ENCODE measurements around the gene SLC4A4. TPM values are rescaled to one million over a fixed set of nuclear protein-coding genes. Genes with fewer than 3 reads are reported as not detected.

The SLC4A4 gene
- 10 to 100 TPM; 53.6 to 80.1 (median 68.4) TPM for polyA plus RNA-seq (ENCODE audit: insufficient read length in 4 of 4)

DNA sequence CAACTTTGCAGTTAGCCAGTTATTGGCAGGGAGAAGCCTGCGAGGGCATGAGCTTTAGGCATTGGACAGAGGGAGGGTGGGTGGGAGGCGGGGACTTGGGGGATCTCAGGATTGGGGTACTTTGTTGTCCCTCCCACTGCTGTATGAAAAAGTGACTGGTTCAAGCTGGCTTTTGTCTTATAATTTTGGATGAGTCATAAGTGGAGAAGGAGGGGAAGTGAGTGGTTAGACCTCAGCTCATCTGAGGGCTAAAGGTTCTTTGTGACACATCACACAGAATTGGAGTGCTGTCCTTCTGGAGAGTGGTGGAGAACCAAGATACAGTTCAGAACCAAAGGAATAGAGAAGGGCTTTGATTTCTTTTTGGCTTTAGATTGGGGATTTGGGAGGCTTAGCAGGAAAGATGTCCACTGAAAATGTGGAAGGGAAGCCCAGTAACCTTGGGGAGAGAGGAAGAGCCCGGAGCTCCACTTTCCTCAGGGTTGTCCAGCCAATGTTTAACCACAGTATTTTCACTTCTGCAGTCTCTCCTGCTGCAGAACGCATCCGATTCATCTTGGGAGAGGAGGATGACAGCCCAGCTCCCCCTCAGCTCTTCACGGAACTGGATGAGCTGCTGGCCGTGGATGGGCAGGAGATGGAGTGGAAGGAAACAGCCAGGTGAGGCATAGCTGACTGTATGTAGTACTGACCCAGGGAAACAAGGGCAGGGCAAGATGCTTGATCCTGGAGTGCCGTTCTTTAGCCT is at the start of gene SLC4A4:
TSS of gene SLC4A4 (plus strand) at position 175 of the 748 bp plus-strand sequence.
- DNase-seq (ENCODE audit: low read depth in 4 of 4, low spot score in 2 of 4), result no peak

GRCh38 chr4:71290074-71290473 is 48.7 kb upstream of the SLC4A4 start:
- DNase-seq (ENCODE audit: low read depth in 4 of 4, low spot score in 2 of 4), result no peak

GRCh38 chr4:71290476-71290875 is 48.3 kb upstream of the SLC4A4 start:
- DNase-seq (ENCODE audit: low read depth in 4 of 4, low spot score in 2 of 4), result no peak

GRCh38 chr4:71292228-71292627 is 46.6 kb upstream of the SLC4A4 start:
- no peak for DNase-seq (ENCODE audit: low read depth in 4 of 4, low spot score in 2 of 4)

DNA sequence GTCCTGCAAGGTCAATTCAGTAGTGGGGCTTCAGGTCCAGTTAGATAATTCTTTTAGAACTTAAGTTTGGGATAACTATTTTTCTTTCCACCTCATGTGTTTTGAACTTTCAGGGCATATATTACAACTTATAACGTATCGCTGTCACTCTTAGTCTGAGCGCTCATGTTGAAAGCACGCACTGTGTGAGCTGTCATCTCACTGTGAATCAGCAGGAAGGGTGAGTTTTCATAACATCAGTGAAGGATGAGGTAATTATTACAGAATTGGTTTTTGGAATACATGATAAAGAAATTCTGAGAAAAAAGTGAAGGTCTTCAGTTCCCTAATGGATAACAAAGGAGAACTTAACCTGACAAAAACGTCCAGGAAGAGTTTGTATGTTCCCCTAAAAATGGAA is 45.1 kb upstream of the SLC4A4 start:
- DNase-seq (ENCODE audit: low read depth in 4 of 4, low spot score in 2 of 4), result no peak

DNA sequence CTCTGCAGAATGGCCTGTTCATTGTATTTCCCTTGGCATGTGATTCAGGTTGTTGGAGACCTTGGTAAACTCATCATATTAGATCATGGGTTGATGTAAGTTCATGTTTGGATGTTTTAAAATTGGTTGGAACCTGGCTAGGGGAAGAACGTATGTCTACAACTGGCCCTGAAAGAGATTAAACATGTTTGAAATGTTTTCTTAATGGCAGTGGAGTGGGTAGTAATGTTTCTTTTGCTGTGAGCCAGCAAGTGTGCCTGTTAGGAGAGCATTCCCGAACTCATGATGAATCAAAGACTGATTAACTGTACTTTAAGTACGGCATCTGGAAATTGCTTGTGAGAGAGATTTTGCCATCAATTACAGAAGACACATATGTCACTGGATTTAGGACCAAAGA is 44.5 kb upstream of the SLC4A4 start:
- no peak for DNase-seq (ENCODE audit: low read depth in 4 of 4, low spot score in 2 of 4)

GRCh38 chr4:71296945-71297344 is 41.9 kb upstream of the SLC4A4 start:
- DNase-seq (ENCODE audit: low read depth in 4 of 4, low spot score in 2 of 4), result no peak

DNA sequence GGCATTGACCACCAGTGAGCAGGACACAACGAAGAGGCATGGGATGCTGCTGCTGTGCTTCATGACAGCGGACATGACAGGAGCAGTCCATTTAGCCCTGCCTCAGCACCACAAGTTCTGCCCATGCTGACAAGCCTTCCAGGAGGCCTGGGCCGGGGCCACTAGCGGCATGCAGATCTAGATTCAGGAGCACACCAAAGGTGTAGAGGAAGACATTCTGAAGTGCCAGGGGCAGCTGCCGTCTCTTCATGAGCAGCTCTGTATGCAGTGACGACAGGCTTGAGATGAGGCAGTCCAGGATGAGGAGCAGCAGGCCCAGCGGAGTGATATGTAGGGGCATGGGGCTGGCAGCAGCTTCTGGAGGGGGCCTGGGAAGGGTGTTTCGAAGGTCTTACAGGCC is 38.5 kb upstream of the SLC4A4 start:
- DNase-seq (ENCODE audit: low read depth in 4 of 4, low spot score in 2 of 4), result no peak

GRCh38 chr4:71300964-71301363 is 37.9 kb upstream of the SLC4A4 start:
- no peak for DNase-seq (ENCODE audit: low read depth in 4 of 4, low spot score in 2 of 4)

DNA sequence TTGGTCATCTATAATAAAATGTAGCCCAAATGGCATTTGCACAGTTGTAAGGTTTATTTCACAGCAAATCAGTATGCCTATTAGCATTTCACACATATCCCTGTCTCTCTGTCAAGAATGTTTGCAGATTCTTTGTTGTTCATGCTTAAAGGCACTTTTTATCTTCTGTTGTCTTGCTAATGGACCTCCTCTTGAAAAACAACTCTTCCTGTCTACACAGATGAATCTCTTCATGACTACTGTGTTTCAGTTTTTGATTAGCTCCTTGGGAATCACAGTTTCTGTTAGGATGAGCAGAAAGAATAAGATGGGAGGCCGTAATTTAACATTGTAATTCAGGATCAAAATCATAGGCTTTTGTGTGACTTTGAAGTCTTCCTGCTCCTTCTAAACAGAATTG is 35.5 kb upstream of the SLC4A4 start:
- no peak for DNase-seq (ENCODE audit: low read depth in 4 of 4, low spot score in 2 of 4)

- DNase-seq (ENCODE audit: low read depth in 4 of 4, low spot score in 2 of 4), result no peak
These were observed 35.0 kb upstream of the SLC4A4 start for GRCh38 chr4:71303850-71304249.

DNA sequence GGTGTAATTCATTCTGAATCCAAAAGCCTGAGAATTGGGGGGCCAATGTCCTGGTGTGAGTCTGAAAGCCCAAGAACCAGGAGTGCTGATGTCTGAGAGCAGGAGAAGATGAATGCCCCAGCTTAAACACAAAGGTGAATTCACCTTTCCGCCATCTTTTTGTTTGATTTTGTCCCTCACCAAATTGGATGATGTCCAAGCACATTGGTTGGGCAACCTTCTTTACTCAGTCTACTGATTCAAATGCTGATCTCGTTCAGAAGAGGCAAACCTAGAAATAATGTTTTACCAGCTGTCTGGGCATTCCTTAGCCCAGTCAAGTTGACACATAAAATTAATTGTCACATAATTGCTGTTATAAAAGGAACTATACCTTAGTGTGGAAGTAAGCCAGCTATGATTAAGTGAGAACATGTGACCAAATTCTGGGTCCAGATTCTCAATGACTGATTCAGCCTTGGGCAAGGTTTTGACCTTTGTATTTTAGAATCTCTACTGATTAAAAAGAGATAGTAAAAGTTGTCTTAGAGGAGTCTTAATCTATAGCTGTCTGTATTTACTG is 34.5 kb upstream of the SLC4A4 start:
- no peak for DNase-seq (ENCODE audit: low read depth in 4 of 4, low spot score in 2 of 4)

- DNase-seq (ENCODE audit: low read depth in 4 of 4, low spot score in 2 of 4), result no peak
These were observed 31.1 kb upstream of the SLC4A4 start for GRCh38 chr4:71307729-71308128.

GRCh38 chr4:71322425-71322824 is 16.4 kb upstream of the SLC4A4 start:
- DNase-seq (ENCODE audit: low read depth in 4 of 4, low spot score in 2 of 4), result no peak

GRCh38 chr4:71333368-71333767 is 5.5 kb upstream of the SLC4A4 start:
- DNase-seq (ENCODE audit: low read depth in 4 of 4, low spot score in 2 of 4), result no peak

DNA sequence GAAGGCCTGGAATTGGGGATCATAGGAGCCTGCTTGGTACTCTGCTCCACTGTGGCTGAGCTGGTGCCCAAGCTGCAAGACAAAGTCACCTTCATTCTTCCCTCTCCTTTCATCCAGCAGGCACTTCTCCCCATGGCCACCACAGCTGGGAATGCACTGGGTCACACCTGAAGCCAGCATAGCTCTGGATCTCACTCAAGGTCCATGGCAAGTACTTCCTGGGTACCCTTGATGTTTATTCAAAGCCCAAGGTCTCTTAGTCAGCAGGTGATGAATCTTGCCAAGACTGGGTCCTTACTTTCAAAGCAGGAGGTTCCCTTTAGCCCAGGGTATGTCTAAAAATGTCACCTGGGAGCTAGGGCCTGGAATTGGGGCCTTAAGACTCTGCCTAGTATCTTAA is 4.9 kb upstream of the SLC4A4 start:
- DNase-seq (ENCODE audit: low read depth in 4 of 4, low spot score in 2 of 4), result no peak

GRCh38 chr4:71334465-71334882 is 4.3 kb upstream of the SLC4A4 start:
- no peak for DNase-seq (ENCODE audit: low read depth in 4 of 4, low spot score in 2 of 4)

DNA sequence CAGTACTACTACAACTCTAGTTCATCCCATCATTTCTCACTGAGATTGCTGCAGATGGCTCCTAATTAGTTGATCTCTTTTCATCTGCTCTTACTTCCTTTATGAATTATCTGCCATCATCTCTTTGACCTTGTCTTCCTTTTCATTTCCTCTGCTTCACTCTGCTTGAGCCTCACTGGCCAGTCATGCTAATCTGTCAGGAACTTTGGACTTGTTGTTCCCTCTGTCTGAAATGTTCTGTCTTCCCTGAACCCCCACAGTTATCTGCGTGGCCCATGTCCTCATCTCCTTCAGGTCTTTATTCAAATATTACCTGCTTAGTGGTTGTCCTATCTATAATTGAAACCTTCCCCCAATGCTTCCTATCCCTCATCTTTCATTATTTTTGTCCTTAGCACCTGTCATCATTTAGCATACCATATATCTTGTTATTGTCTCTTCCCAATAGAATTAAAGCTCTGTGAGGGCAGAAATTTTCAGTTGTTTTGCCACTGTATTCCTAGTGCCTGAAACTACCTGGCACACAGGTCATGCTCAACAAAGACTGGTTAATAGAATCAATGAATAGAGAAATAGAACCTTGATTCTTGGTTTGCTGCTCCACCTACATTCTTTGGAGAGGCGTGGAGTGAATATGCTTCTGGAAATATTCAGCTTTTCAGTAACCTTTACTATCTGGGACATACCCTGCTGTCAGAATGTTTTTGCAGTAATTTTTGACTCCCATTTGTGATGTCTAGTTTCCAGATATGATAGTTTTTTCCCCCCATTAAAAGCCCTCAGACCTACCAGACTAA is 5.0 kb downstream of the SLC4A4 start:
- DNase-seq (ENCODE audit: low read depth in 4 of 4, low spot score in 2 of 4), result no peak

GRCh38 chr4:71346710-71347109 is 7.9 kb downstream of the SLC4A4 start:
- DNase-seq (ENCODE audit: low read depth in 4 of 4, low spot score in 2 of 4), result no peak

DNA sequence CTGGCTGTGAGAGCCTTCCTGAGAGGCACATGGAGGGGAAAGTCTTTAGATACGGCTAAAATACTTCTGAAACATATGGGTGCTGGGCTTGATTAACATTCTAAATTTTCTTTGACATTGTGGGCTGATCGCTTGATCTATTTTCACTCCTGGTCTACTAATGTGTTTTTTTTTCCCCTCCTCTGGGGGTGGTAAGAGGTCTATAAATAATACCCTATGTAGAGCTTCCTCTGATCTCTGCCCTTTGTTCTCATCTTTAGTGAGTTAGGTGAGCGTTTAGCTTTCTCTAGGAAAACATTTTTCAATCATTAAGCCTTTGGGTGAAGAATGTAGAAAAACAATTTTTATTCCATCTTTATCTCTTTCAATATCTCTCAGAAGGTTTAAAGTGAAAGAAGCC is 9.8 kb downstream of the SLC4A4 start:
- no peak for DNase-seq (ENCODE audit: low read depth in 4 of 4, low spot score in 2 of 4)

GRCh38 chr4:71355045-71355444 is 16.2 kb downstream of the SLC4A4 start:
- DNase-seq (ENCODE audit: low read depth in 4 of 4, low spot score in 2 of 4), result no peak

DNA sequence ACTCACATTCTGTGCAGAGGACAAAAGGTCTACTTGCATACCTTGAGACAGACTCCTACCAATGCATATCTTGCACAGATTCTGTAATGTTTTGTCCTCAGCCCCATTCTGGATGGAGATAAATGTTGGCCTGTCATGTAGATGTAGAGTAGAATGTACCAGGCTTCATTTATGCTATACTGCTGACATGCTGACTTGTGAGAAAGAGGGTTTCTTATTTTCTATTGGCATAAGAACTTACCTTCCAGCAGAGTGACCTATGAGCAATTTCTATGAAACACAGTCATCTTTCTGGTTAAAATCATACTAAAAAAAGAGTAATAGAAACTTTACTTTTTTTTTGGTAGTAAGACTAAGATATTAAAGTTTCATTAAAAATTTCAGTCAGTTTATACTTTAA is 17.2 kb downstream of the SLC4A4 start:
- DNase-seq (ENCODE audit: low read depth in 4 of 4, low spot score in 2 of 4), result no peak

Measured in left renal cortex interstitium (tissue), 4 donors.